Measurements from ENCODE around the gene CEACAM6. TPM values are rescaled to one million over a fixed set of nuclear protein-coding genes. Genes with fewer than 3 reads are reported as not detected.
A peak's percentile ranks its signal among the peaks of the same experiment; 100 is the strongest.

CEACAM6 gene
- total and polyA plus RNA-seq, 9 of the 15 experiments (the other 6 are each of a cell fraction or from before 2014, with no cell fraction given): 0.24 TPM; not detected in 8

DNA sequence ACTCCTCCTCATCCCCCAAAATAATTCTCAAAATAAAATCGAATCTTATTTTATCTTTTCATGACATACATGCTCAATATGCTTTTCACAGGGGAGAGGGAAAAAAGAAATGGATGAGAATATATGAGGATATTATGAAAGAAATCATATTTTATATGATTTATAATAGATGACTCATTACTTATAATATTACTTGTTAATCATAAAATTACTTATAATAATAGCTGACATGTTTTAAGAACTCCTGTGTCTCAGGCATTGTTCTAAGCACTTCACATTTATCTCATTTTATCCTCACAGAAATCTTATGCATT, 38.0 kb downstream of the CEACAM6 start:
- TF ChIP-seq ATF1 (CRISPR knock-in tag; IDR thresholded peaks at IDR 0.05) (no peak), ATF1 (tag; IDR thresholded peaks at IDR 0.05) (0 out of 2 replicates have a peak, but pooled peaks have one; percentile 0), ZKSCAN8 (CRISPR knock-in tag; IDR thresholded peaks at IDR 0.05) (no peak)
- ChIA-PET POLR2A (interaction anchor here (0.6 to 1.3 kb wide), 5 partner anchors 10 to 834 kb away, joined by 3 to 6 read pairs (median 4); partner anchors contain the start of gene RPS19), CTCF (ENCODE audit: low intra/inter-chr PET ratio) (interaction anchor here (0.7 to 2.0 kb wide), 5 partner anchors 28 to 164 kb away, joined by 4 to 16 read pairs (median 6); no protein-coding TSS in a partner anchor)
- in situ Hi-C loops (cut with MboI) (loop anchor here (10.0 kb wide), 1 partner anchor 161 kb away; the partner anchor contains the start of gene RABAC1), intact Hi-C loops (cut with micrococcal nuclease) (loop anchor here (2.0 kb wide), 1 partner anchor 27 kb away; no protein-coding TSS in a partner anchor)
- Histone ChIP-seq H3K27me3 (ENCODE audit: control insufficient read depth in 2 of 2, insufficient read depth in 2 of 2, low read length in 2 of 2) (peaks cover 5 to 23% of the 10 kb centered on the region in 2 experiments; a peak in 4 of 5 replicates), H3K9me3 (replicated peaks; ENCODE audit: control insufficient read depth, insufficient read depth, low read depth, low read length) (no peaks in the 10 kb centered on the region), H3K79me2 (ENCODE audit: control insufficient read depth, insufficient read depth, low read length) (no peaks in the 10 kb centered on the region), H3K4me1 (replicated peaks in 1 of 2; ENCODE audit: control insufficient read depth in 2 of 2, insufficient read depth in 2 of 2, low read length in 2 of 2) (no peaks in the 10 kb centered on the region), H3K9me1 (ENCODE audit: control insufficient read depth, insufficient read depth, low read length) (no peaks in the 10 kb centered on the region), H3K4me3 (no peak overlapping the region), H3K27ac (ENCODE audit: extremely low read depth, low read depth, low read length) (no peak overlapping the region), H3K4me2 (ENCODE audit: insufficient read depth, low read length) (no peak overlapping the region), H3K9ac (ENCODE audit: insufficient read depth in 1 of 2, low read depth in 2 of 2, low read length in 2 of 2) (no peak overlapping the region), H4K20me1 (replicated peaks; ENCODE audit: control insufficient read depth, insufficient read depth, low read length) (no peaks in the 10 kb centered on the region), H2AFZ (ENCODE audit: low read depth, low read length) (no peak overlapping the region), H3K36me3 (ENCODE audit: control insufficient read depth, insufficient read depth, low read length) (no peaks in the 10 kb centered on the region)
- no peak for DNase-seq (ENCODE audit: extremely low read depth in 1 of 4, low spot score in 3 of 4)
- no TSS peak for BruUV-seq (replicated peaks)
- WGBS (ENCODE audit: insufficient coverage, low coverage, missing lambda C conversion rate): 0% methylated on average over 1 of the region's 1 CpG
- no peak for ATAC-seq
- FAIRE-seq: no peak

DNA sequence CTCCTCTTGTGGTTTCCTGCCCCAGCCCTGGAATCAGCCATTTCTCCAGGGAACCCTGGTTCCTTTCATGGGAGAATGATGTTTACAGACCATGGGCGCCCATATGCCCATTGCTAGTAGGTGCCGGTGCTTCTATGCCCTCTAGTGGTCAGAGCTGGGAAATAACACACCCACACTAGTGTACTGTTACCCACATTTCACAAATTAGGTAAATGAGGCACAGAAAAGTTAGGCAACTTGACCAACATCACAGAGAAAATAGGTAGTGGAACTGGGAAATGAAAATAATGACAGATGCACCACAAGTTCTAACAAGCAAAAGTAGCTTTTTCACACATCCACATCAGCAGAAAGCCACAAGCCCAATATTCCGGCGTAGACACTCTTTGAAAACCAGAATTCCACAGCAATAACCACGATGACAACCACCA, 39.7 kb downstream of the CEACAM6 start:
- FAIRE-seq (peak; percentile 91), DNase-seq (ENCODE audit: extremely low read depth in 1 of 4, low spot score in 3 of 4) (peak; percentile 18 to 61 (median 35)), ATAC-seq (peak; percentile 93)
- POLR2A ChIA-PET: interaction anchor here (1.1 to 1.6 kb wide), 2 partner anchors 39 to 65 kb away, joined by 3 to 4 read pairs; partner anchors contain the start of gene RPS19
- no peaks in the 10 kb centered on the region for H3K9me1 ChIP-seq (ENCODE audit: control insufficient read depth, insufficient read depth, low read length)
- no peaks in the 10 kb centered on the region for H4K20me1 ChIP-seq (replicated peaks; ENCODE audit: control insufficient read depth, insufficient read depth, low read length)
- intact Hi-C loops (cut with micrococcal nuclease): no loop called here
- no peak overlapping the region for H3K4me3 ChIP-seq
- H3K9me3 ChIP-seq (replicated peaks; ENCODE audit: control insufficient read depth, insufficient read depth, low read depth, low read length): no peaks in the 10 kb centered on the region
- H3K79me2 ChIP-seq (ENCODE audit: control insufficient read depth, insufficient read depth, low read length): no peaks in the 10 kb centered on the region
- H3K36me3 ChIP-seq (ENCODE audit: control insufficient read depth, insufficient read depth, low read length): no peaks in the 10 kb centered on the region
- 36% methylated on average over 4 of the region's 5 CpGs for WGBS (ENCODE audit: insufficient coverage, low coverage, missing lambda C conversion rate)
- no peak overlapping the region for H2AFZ ChIP-seq (ENCODE audit: low read depth, low read length)
- H3K27me3 ChIP-seq (ENCODE audit: control insufficient read depth in 2 of 2, insufficient read depth in 2 of 2, low read length in 2 of 2): peaks cover 2 to 23% of the 10 kb centered on the region in 2 experiments; a peak in 3 of 5 replicates
- H3K27ac ChIP-seq (ENCODE audit: extremely low read depth, low read depth, low read length): no peak overlapping the region
- no TSS peak for BruUV-seq (replicated peaks)
- CTCF ChIA-PET (ENCODE audit: low intra/inter-chr PET ratio): interaction anchor here (2.0 kb wide), 1 partner anchor 26 kb away, joined by 8 read pairs; no protein-coding TSS in a partner anchor
- H3K4me2 ChIP-seq (ENCODE audit: insufficient read depth, low read length): no peak overlapping the region
- in situ Hi-C loops (cut with MboI): loop anchor here (10.0 kb wide), 1 partner anchor 160 kb away; the partner anchor contains the start of gene RABAC1
- no peaks in the 10 kb centered on the region for H3K4me1 ChIP-seq (replicated peaks in 1 of 2; ENCODE audit: control insufficient read depth in 2 of 2, insufficient read depth in 2 of 2, low read length in 2 of 2)
- H3K9ac ChIP-seq (ENCODE audit: insufficient read depth in 1 of 2, low read depth in 2 of 2, low read length in 2 of 2): no peak overlapping the region
- TF ChIP-seq SOX6 (IDR thresholded peaks at IDR 0.05): no peak
- TF ChIP-seq KLF16 (IDR thresholded peaks at IDR 0.05): peak; percentile 18; the same call in 1 of the 2 replicates
- TF ChIP-seq NFXL1 (CRISPR knock-in tag; IDR thresholded peaks at IDR 0.05): no peak
- TF ChIP-seq ZNF584 (CRISPR knock-in tag; IDR thresholded peaks at IDR 0.05; ENCODE audit: low read depth): no peak
- TF ChIP-seq, protein P1, sequence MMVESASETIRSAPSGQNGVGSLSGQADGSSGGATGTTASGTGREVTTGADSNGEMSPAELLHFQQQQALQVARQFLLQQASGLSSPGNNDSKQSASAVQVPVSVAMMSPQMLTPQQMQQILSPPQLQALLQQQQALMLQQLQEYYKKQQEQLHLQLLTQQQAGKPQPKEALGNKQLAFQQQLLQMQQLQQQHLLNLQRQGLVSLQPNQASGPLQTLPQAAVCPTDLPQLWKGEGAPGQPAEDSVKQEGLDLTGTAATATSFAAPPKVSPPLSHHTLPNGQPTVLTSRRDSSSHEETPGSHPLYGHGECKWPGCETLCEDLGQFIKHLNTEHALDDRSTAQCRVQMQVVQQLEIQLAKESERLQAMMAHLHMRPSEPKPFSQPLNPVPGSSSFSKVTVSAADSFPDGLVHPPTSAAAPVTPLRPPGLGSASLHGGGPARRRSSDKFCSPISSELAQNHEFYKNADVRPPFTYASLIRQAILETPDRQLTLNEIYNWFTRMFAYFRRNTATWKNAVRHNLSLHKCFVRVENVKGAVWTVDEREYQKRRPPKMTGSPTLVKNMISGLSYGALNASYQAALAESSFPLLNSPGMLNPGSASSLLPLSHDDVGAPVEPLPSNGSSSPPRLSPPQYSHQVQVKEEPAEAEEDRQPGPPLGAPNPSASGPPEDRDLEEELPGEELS (CRISPR knock-in tag; IDR thresholded peaks at IDR 0.05; ENCODE audit: borderline replicate concordance): no peak
- TF ChIP-seq, protein P2, sequence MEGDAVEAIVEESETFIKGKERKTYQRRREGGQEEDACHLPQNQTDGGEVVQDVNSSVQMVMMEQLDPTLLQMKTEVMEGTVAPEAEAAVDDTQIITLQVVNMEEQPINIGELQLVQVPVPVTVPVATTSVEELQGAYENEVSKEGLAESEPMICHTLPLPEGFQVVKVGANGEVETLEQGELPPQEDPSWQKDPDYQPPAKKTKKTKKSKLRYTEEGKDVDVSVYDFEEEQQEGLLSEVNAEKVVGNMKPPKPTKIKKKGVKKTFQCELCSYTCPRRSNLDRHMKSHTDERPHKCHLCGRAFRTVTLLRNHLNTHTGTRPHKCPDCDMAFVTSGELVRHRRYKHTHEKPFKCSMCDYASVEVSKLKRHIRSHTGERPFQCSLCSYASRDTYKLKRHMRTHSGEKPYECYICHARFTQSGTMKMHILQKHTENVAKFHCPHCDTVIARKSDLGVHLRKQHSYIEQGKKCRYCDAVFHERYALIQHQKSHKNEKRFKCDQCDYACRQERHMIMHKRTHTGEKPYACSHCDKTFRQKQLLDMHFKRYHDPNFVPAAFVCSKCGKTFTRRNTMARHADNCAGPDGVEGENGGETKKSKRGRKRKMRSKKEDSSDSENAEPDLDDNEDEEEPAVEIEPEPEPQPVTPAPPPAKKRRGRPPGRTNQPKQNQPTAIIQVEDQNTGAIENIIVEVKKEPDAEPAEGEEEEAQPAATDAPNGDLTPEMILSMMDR (IDR thresholded peaks at IDR 0.05 in 2 of 3, conservative IDR thresholded peaks at IDR 0.05 in 1 of 3; ENCODE audit: insufficient read depth in 2 of 3, low read depth in 1 of 3, low read length in 3 of 3): peak; percentile 63 to 83 (median 66)
- TF ChIP-seq JUNB (CRISPR knock-in tag; conservative IDR thresholded peaks at IDR 0.05): no peak
- TF ChIP-seq, protein P3, sequence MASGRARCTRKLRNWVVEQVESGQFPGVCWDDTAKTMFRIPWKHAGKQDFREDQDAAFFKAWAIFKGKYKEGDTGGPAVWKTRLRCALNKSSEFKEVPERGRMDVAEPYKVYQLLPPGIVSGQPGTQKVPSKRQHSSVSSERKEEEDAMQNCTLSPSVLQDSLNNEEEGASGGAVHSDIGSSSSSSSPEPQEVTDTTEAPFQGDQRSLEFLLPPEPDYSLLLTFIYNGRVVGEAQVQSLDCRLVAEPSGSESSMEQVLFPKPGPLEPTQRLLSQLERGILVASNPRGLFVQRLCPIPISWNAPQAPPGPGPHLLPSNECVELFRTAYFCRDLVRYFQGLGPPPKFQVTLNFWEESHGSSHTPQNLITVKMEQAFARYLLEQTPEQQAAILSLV (tag; IDR thresholded peaks at IDR 0.05): no peak
